Embryonic facial prominence (tissue), 1 donor: Measurements from ENCODE around the gene HOXC9.

ENCODE experiments used
- DNase-seq: peaks from one replicate; pipeline ENCODE4 v3.0.0-alpha.2; 2016; ENCODE audit errors: extremely low spot score

HOXC9 gene

DNA sequence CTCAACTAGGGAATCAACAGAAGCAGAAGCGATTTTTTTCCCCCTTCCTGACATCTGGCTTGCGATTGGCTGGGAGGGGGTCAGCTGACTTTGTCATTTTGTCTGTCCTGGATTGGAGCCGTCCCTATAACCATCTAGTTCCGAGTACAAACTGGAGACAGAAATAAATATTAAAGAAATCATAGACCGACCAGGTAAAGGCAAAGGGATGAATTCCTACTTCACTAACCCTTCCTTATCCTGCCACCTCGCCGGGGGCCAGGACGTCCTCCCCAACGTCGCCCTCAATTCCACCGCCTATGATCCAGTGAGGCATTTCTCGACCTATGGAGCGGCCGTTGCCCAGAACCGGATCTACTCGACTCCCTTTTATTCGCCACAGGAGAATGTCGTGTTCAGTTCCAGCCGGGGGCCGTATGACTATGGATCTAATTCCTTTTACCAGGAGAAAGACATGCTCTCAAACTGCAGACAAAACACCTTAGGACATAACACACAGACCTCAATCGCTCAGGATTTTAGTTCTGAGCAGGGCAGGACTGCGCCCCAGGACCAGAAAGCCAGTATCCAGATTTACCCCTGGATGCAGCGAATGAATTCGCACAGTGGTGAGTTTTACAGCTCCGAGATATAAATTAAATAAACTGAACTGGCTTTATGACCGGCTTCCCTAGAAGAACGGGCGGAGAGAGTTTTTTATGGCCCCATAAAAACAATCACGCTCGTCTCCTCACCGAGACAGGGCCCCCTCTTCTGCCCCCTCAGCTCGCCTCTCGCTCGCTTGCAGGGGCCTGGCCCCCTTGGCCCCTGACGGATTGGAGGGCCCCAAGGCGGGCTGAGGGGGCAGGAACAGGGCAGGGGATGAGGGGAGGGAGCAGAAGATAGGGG lies 28.6 kb downstream of the HOXC9 start, which contains the start of gene HOXC6:
Gene HOXC6, plus strand, starts transcription at position 127 of the 888 bp plus-strand sequence. Its CDS starts 82 bp downstream, at position 209.
- DNase-seq: no peak

DNA sequence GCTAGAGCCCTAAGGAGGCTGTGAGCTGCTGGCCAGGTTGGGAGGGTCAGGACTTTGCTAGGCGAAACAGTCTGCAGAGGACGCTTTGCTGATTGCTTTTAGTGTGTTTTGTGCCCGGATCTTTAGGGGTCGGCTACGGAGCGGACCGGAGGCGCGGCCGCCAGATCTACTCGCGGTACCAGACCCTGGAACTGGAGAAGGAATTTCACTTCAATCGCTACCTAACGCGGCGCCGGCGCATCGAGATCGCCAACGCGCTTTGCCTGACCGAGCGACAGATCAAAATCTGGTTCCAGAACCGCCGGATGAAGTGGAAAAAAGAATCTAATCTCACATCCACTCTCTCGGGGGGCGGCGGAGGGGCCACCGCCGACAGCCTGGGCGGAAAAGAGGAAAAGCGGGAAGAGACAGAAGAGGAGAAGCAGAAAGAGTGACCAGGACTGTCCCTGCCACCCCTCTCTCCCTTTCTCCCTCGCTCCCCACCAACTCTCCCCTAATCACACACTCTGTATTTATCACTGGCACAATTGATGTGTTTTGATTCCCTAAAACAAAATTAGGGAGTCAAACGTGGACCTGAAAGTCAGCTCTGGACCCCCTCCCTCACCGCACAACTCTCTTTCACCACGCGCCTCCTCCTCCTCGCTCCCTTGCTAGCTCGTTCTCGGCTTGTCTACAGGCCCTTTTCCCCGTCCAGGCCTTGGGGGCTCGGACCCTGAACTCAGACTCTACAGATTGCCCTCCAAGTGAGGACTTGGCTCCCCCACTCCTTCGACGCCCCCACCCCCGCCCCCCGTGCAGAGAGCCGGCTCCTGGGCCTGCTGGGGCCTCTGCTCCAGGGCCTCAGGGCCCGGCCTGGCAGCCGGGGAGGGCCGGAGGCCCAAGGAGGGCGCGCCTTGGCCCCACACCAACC lies 29.8 kb downstream of the HOXC9 start:
- DNase-seq: no peak

DNA sequence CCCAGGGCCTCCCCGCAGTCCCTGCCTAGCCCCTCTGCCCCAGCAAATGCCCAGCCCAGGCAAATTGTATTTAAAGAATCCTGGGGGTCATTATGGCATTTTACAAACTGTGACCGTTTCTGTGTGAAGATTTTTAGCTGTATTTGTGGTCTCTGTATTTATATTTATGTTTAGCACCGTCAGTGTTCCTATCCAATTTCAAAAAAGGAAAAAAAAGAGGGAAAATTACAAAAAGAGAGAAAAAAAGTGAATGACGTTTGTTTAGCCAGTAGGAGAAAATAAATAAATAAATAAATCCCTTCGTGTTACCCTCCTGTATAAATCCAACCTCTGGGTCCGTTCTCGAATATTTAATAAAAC lies 30.5 kb downstream of the HOXC9 start:
- no peak for DNase-seq

DNA sequence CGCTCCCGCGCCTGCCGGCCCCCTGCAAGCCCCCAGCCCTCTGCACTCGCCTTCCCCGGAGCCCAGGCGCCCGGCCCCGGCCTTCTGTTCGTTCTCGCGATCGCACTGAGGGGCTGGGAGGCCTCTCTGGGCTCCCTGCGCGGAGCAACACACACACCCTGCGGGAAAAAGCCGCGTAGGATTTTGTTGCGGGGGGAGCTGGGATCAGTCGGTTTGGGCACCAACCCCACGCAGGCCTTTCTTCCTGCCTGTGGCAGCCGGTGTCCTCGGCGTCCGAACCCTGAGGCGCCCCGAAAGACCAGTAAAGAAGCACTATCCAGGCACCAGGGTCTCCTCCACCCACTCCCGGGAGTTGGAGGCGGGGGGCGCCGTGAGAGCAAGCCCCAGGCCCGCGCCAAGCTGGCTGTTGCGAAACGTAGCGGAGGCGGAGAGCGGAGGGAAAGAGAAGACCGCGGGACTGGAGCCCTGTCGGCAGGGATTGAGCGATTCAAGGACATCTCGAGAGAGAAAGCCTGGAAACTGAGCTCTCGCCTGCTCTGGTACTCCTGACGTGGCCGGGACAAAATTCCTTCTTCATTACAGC lies 31.0 kb downstream of the HOXC9 start:
- DNase-seq: no peak

DNA sequence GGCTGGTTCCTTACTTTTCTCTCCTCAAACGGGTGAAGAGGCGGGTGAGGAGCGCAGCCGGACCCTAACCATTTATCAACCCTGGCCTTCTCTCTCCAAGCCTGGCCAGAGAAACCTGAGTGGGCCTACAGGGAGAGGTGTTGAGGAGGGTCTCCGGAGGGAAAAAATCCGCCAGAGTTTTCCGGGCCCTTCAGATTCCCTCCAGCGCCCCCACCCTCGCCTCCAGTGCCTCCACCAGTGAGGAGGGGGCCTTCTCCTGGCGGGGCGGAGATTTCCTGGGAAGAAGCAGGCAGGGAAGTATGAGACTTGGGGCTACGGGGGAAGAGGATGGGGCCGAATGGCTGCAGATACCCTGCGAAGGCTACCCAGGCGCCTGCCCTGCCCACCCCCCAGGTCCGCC lies 31.5 kb downstream of the HOXC9 start:
- no peak for DNase-seq

DNA sequence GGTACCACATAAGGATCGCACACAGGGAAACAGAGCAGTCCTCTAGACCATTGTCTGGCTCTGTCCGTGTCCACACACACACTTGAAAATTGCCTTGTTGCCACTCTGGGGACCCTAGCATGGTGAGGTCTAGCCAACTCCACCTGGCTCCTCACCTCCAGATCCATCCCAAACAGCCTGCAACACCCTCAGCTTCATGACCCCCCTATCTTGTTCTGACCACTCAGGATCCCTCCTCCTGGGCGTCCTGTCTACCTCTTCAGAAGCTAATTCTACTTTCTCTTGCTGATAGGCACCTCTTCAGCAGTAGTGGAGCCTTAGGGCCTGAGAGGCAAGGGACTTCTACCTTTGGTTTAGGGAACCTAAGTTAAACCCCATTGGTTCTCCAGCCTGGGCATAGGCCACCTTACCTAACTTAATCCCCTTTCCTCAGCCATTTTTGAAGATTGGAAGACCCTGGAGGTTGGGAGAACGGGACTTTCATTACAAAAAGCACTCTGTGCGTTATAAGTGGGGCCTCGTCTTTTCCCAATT lies 32.2 kb downstream of the HOXC9 start:
- no peak for DNase-seq

DNA sequence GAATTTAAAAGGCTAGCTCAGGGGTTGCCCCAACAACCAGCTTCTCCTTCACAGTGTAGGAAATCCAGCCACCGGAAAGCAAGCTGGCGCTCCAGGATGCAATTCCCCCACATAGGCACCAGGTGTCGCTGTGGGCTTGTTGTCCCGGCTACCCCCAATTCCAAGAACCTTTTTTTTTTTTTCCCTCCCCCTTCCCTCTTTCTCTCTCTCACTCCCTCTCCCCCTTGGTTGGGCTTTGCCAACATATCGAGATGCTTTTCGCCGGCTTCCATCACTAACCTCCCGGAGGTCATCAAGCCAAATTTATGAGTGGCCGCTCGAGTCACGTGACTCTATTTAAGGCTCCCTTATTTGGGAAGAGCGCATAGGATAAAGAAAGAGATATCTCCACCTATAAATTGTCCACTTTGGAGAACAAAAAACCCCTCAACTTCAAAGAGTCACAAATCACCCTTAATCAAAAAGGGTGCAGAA lies 32.7 kb downstream of the HOXC9 start, which contains the start of gene HOXC5:
Gene HOXC5, plus strand, starts transcription at position 424 of the 474 bp plus-strand sequence. CDS start 73 bp downstream, outside the sequence.
- DNase-seq: peak; percentile 31

DNA sequence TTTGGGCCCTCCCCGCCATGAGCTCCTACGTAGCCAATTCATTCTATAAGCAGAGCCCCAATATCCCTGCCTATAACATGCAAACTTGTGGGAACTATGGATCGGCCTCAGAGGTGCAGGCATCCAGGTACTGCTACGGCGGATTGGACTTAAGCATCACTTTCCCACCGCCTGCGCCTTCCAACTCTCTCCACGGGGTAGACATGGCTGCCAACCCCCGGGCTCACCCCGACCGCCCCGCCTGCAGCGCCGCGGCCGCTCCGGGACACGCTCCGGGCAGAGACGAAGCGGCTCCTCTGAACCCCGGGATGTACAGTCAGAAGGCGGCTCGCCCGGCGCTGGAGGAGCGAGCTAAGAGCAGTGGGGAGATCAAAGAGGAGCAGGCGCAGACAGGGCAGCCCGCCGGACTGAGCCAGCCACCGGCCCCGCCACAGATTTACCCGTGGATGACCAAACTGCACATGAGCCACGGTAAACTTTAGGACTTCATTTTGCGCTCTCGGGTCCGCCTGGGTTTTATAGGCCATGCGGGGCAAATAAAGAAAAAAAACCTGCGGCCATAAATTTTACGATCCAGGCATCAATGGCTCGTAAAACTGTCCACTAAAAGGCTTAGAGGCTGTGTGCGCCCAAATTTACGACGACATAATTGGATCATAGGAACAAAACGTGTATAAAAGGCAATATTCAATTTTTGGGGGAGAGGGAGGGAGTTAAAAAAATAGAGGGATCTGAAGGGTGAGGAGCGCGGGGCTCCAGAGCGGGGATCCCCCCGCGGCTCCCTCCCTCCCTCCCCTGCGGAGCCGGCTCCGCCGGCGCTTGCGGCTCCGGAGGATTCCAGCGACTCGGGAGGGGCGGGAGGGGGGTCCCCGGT lies 33.4 kb downstream of the HOXC9 start:
- DNase-seq: no peak

DNA sequence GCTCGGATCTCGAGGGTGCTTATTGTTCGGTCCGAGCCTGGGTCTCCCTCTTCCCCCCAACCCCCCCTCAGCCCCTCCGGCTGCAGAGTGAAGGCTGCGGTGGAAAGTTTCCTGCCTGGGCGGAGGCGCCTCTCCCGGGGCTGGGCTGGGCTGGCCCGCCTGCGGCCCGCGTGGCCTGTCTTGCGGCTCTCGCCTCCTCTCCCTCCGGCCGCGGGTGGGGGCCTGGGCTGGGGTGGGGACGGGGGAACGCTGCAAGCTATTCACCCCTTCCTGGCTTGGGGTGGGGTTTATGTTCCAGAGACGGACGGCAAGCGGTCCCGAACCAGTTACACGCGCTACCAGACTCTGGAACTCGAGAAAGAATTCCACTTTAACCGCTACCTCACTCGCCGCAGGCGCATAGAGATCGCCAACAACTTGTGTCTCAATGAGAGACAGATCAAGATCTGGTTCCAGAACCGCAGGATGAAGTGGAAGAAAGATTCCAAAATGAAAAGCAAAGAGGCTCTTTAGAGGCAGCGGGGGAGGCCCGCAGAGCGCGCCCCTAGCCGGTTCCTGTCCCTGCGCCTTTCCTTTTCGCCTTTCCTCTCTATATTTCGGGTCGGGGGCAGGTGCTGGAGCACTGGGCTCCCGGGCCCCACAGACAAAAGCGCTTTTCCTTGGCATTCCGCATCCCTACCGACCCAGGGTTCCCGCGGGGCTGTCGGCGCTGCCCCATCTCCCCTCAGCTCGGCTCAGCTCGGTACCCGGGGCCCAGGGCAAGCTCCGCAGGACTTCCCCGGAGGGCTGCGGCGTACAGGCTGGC lies 34.2 kb downstream of the HOXC9 start:
- no peak for DNase-seq

DNA sequence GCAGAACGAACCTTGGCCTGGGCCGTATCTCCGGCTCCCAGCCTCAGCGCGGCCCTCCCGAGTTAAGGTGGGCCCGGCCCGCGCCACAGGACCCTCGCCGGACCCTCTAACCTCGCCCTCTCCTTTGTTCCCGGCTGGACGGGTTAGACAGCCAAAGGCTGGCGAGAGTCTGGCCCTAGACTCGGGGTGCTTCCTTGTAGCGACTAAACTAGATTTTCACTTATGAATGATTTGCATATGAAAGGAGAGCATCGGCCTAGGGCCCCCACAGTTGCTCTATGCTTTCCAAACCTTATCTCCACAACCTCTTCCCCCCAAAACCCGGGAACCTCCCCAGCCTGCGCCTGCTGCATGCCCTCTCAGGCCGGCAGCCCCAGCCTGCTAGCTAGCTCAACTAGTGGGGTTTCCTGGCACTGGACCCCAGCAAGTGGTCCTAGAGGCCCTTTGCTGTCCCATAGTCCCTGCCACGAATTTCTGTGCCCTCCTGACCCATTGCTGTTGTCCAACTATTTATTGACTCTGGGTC lies 34.9 kb downstream of the HOXC9 start:
- no peak for DNase-seq

DNA sequence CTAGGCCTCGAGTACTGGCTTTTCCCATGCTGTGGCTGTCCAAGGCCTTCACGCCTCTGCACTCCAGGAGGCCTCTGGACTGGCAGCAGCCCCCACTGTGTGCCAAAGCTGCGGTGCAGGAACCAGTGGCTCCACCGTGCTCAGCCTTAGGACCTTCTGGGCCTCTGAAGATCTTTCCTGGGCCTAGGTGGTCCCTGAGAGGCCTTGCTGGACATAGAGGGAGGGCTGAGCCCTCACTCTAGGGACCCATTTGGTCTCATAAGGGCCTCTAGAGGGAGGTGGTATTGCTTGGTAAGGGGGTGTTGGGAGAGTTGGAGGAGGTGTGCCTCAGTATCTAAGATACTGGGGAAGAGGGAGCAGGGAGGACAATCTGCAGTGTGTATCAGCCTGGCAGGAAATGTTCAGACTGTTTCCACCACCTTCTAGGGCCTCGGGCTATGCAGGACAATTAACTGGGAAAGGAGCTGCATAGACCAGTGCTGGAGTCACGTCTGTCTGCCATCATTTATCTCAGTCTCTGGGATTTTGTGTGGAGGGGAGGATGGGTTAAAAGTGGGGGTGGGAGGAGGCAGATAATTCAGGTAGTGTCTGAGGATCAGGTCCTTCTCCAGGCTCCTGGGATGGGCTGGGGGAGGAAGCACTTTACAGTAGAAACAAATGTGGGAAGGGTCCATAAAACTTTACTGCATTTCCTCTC lies 35.8 kb downstream of the HOXC9 start:
- no peak for DNase-seq

DNA sequence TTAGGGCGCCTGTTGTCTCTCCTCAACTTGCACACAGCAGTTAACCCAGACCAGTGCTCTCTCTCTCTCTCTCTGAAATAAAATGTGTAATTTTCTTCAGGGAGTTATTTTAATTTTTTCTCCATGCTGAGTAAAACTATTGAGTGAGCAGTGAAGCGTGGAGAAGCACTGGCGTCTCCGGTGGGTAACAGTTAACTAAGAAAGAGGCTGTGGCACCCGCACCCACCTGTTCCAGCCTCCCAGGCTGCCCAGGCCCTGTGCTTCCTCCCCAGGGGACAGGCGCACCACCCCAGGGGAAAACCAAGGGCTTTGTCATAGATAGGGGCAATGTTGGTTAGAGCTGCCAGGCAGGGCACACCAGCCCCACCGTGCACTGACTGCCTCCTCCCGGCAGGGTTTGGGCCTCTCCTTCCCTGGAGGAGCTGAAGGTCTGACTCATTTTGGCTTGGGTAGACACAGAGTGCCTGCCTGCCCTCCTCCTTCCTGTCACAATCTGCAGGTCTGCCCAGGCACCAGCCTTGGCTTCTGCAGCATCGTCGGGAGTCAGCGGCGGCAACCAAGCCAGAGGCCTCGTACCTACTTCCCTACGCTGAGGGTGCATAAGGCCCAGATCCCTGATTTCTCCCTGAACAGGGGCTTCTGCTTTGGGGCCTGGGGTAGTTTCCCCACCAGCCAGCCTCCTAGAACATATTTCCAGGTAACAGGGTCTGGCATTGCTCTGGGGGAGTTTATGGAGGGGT lies 36.8 kb downstream of the HOXC9 start:
- no peak for DNase-seq

DNA sequence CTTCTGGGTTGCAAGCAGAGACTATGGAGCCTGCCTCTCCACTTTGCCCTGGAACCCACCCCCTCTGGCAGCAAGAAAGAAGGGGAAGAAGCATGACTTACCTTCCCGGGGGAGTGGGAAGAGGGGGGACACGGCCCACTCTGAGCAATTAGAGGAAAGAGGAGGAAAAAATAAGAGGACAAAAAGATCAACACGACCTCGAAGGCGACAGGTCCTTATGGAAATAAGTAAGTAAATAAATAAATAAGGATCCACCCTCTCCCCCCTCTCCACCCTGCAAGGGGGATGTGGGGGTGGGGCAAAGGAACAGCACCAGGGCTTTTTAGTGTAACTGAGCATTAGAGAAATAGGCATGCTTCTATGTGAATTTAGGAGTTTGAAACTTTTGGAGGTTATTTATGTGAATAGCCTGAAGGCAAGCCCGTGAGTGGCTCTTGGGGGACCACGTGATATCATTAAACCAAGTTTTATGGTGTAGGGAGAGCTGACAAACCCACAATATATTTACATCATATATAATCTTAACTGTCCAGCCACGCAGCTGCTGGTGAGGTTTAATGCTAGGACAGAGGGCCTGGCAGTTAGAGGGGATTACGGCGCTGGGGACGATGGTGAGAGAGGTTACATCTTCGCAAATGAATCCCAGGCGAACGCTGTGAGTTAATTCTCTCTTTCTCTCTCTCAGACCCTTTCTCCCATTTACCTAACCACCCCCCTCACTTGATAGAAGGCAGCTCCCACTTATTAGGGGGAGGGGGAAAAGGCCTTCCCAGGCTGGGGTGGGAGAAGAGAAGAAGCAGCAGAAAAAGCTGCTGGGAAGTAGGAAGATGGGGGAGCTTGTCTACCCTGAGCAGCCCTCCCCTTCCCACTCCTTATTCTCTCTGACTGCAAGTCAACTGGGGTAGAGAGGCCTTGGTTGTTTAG lies 37.7 kb downstream of the HOXC9 start:
- DNase-seq: no peak

DNA sequence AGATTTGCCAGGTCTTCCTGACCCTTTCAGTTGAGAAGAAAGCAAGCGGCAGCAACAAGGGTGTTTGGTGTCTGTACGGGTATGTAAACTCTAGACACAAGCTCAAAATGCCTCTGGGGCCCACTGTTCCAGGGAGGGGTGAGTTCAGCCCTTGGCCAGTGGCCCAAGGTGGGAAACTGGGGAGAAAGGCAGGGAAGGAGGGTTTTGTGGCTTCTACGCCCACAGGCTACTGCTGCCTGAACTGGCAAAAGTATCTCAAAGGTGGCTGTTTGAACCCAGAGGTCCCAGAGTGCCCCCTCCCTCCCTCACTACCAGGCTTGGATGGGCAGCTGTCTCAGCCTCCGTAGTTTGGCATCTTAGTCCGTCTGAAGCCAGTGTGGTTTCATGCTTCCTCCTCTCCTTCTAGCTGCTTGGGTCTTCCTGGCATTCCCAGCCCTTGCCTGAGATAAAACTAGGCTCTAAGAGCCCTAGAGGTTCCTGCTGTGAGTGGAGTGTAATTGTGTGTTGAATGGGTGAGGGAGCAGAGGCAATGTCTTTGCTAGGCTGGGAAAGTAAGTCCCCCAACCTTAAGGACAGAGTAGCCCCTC lies 38.4 kb downstream of the HOXC9 start:
- DNase-seq: no peak

DNA sequence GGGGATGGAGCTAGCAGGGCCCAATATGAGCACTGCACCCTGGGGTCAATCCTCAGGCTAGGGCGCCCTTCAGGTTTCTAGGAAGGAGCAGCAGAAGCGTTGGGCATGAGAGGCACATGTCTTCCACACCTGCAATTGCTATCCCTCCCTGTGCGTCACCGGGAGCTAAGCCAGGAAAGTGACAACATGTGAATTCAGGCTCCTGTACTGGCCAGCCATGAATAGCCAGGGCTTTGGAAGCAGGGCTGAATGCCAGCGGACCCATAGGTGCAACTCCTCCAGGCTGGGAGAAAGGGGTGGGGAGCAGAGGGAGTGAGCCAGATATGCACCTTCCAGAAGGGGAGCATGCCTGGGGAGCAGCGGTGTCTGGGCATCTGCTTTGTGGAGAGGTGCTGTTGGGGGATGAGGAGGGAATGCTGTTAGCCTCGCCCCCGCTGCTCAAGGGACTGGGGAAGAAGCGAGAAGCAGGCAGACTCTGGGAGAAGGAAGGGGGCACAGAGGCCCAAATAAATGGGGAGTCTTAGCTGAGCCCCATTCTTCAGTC lies 39.0 kb downstream of the HOXC9 start:
- DNase-seq: no peak

DNA sequence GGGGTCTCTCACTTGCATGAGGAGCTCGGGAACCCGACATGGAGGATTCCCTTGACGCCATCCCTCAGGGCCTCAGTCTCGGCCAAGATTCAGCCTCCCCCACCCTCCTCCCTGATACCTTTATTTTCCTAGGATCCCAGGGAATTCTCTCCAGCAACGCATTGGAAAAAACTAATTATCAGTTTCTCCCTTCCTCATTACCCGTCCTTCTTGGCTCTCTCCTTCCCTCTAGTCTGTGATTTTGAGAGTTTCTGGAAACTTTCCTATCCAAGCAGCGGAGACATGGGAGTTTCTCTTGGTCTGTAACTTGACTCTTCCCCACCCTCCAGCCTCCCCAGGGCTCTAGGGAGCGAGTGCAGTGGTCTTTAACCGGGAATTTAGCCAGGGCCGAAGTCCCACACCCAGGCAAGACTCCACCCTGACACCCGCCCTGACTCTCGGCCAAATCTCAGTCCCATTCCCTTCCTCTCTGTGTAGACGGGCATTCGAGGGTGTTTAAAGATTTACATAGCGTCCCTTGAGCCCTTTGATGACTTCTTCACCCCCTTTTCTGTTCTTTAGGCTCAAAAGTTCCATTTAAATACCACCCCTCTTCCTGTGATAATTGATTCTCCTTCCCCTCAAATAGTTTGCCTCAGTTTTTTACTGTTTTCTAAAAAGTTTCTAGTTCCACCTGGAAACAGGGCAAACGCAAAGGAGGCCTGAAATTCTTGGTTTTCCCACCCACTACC lies 39.6 kb downstream of the HOXC9 start:
- no peak for DNase-seq
